ENCODE results near the gene PAXX. TPM values are rescaled to one million over a fixed set of nuclear protein-coding genes. Genes with fewer than 3 reads are reported as not detected.
A peak's percentile ranks its signal among the peaks of the same experiment; 100 is the strongest.
"Not testable (repeated sequence)": the region's sequence is repeated elsewhere in the genome, so short reads cannot be mapped to it uniquely, and the experiment has no call there.

Gene PAXX
- total RNA-seq, 2 donors from 2014 or later: 34.0 to 97.2 TPM

- 62 to 83% methylated on average over 7 to 10 of the region's 10 CpGs for WGBS, 2 donors
- Histone ChIP-seq H3K4me3 (no peak overlapping the region), H3K27ac (no peak overlapping the region), H3K36me3 (replicated peaks in 1 of 2; ENCODE audit: insufficient read depth in 1 of 2, low read depth in 2 of 2) (no peaks in the 10 kb centered on the region), H3K9me3 (no peaks in the 10 kb centered on the region), H3K27me3 (no peaks in the 10 kb centered on the region), H3K4me1 (no peaks in the 10 kb centered on the region)
- no peak for DNase-seq
- no peak for TF ChIP-seq POLR2A (IDR thresholded peaks at IDR 0.05)
- TF ChIP-seq CTCF (IDR thresholded peaks at IDR 0.05): no peak
- ATAC-seq: no peak
- intact Hi-C loops (cut with DNase I): no loop called here
Measured at GRCh38 chr9:137002646-137003041, 10.4 kb downstream of the PAXX start.

GRCh38 chr9:137004285-137004684, 12.1 kb downstream of the PAXX start:
- peak in 6 of 7 experiments; percentile 27 to 44 (median 38) for TF ChIP-seq CTCF (IDR thresholded peaks at IDR 0.05)
- H3K27ac ChIP-seq; ATAC-seq; H3K4me1 ChIP-seq; intact Hi-C loops (cut with DNase I); H3K27me3 ChIP-seq; H3K9me3 ChIP-seq; H3K36me3 ChIP-seq (replicated peaks in 1 of 2; ENCODE audit: insufficient read depth in 1 of 2, low read depth in 2 of 2); H3K4me3 ChIP-seq: not testable (repeated sequence)
- peak in 1 of 4 donors; percentile 41 for DNase-seq
- WGBS, 2 donors: 36 to 43% methylated on average over 16 to 17 of the region's 17 CpGs

- peak; percentile 20 for ATAC-seq
- H3K36me3 ChIP-seq (replicated peaks in 1 of 2; ENCODE audit: insufficient read depth in 1 of 2, low read depth in 2 of 2): peaks cover 0 to 2% of the 10 kb centered on the region in 2 donors
- no peaks in the 10 kb centered on the region for H3K4me1 ChIP-seq
- TF ChIP-seq POLR2A (IDR thresholded peaks at IDR 0.05) (no peak), CTCF (IDR thresholded peaks at IDR 0.05) (no peak)
- intact Hi-C loops (cut with DNase I): no loop called here
- no peak overlapping the region for H3K27ac ChIP-seq
- H3K9me3 ChIP-seq: no peaks in the 10 kb centered on the region
- no peaks in the 10 kb centered on the region for H3K27me3 ChIP-seq
- WGBS, 2 donors: 75 to 96% methylated on average over 11 to 24 of the region's 24 CpGs
- DNase-seq: no peak
- H3K4me3 ChIP-seq: no peak overlapping the region
Measured at GRCh38 chr9:137006116-137007003, 14.1 kb downstream of the PAXX start.

- no peaks in the 10 kb centered on the region for H3K4me1 ChIP-seq
Measured at GRCh38 chr9:137007108-137007815, 15.0 kb downstream of the PAXX start.

More at GRCh38 chr9:137007108-137007815, 15.0 kb downstream of the PAXX start:
- intact Hi-C loops (cut with DNase I): no loop called here
- Histone ChIP-seq H3K36me3 (replicated peaks in 1 of 2; ENCODE audit: insufficient read depth in 1 of 2, low read depth in 2 of 2) (peaks cover 0 to 3% of the 10 kb centered on the region in 2 donors), H3K9me3 (no peaks in the 10 kb centered on the region), H3K4me3 (no peak overlapping the region), H3K27ac (no peak overlapping the region), H3K27me3 (no peaks in the 10 kb centered on the region)
- peak in 3 of 4 donors; percentile 36 to 52 (median 42) for DNase-seq
- 75 to 84% methylated on average over 20 to 30 of the region's 30 CpGs for WGBS, 2 donors
- TF ChIP-seq CTCF (IDR thresholded peaks at IDR 0.05) (no peak), POLR2A (IDR thresholded peaks at IDR 0.05) (no peak)
- peak; percentile 13 for ATAC-seq

Measured in body of pancreas (tissue), 4 donors.